H9 (cell line): Measurements from ENCODE around the gene CDH13. TPM values are rescaled to one million over a fixed set of nuclear protein-coding genes. Genes with fewer than 3 reads are reported as not detected.

Experiments
- DNase-seq: peaks from one replicate; pipeline ENCODE4 v3.0.0-alpha.2; 2017
- H2AFZ ChIP-seq: one replicate; pipeline ENCODE4 v1.6.1; 2013; ENCODE audit warnings: mild to moderate bottlenecking, low read length, control low read depth, moderate library complexity
- H2AK5ac ChIP-seq: 2 replicates; pipeline ENCODE4 v1.6.1; 2013; ENCODE audit warnings: low read length, control low read depth, mixed read lengths; ENCODE audit not compliant: insufficient read length
- H2BK120ac ChIP-seq: one replicate; pipeline ENCODE4 v1.6.1; 2013; ENCODE audit warnings: low read depth, mild to moderate bottlenecking, low read length, control low read depth, inconsistent platforms; ENCODE audit not compliant: poor library complexity, severe bottlenecking
- H2BK12ac ChIP-seq: 2 replicates; pipeline ENCODE4 v1.6.1; 2013; ENCODE audit warnings: low read length, control low read depth, mixed read lengths, low read depth; ENCODE audit not compliant: insufficient read length
- H2BK15ac ChIP-seq: 2 replicates; pipeline ENCODE4 v1.6.1; 2013; ENCODE audit warnings: low read depth, low read length, control low read depth
- H2BK20ac ChIP-seq: one replicate; pipeline ENCODE4 v1.6.1; 2013; ENCODE audit warnings: low read depth, mild to moderate bottlenecking, low read length, control low read depth, inconsistent platforms; ENCODE audit not compliant: poor library complexity, severe bottlenecking
- H2BK5ac ChIP-seq: 2 replicates; pipeline ENCODE4 v1.6.1; 2013; ENCODE audit warnings: low read length, control low read depth, mixed read lengths; ENCODE audit not compliant: insufficient read length
- H3K14ac ChIP-seq: 2 replicates; pipeline ENCODE4 v1.6.1; 2013; ENCODE audit warnings: low read length, control low read depth; ENCODE audit not compliant: insufficient read depth
- H3K18ac ChIP-seq: 2 replicates; pipeline ENCODE4 v1.6.1; 2013; ENCODE audit warnings: low read depth, mild to moderate bottlenecking, mixed read lengths, low read length, control low read depth; ENCODE audit not compliant: insufficient read length
- H3K23ac ChIP-seq: 2 replicates; pipeline ENCODE4 v1.6.1; 2013; ENCODE audit warnings: low read length, control low read depth, mixed read lengths, low read depth; ENCODE audit not compliant: insufficient read length
- H3K23me2 ChIP-seq: 2 replicates; pipeline ENCODE4 v1.6.1; 2013; ENCODE audit warnings: low read depth, mild to moderate bottlenecking, mixed read lengths, low read length, control low read depth; ENCODE audit not compliant: insufficient read length, poor library complexity, severe bottlenecking
- H3K27ac ChIP-seq: 2 replicates; pipeline ENCODE4 v1.5.1; 2013; ENCODE audit warnings: low read length, control low read depth, mixed read lengths, low read depth; ENCODE audit not compliant: insufficient read length
- H3K27me3 ChIP-seq: 2 replicates; pipeline ENCODE4 v1.6.1; 2013; ENCODE audit warnings: low read length, control low read depth, inconsistent platforms; ENCODE audit not compliant: insufficient read depth
- H3K4ac ChIP-seq: 2 replicates; pipeline ENCODE4 v1.6.1; 2013; ENCODE audit warnings: low read depth, mild to moderate bottlenecking, control low read depth, inconsistent platforms, low read length, moderate library complexity
- H3K4me1 ChIP-seq: 2 replicates; pipeline ENCODE4 v1.6.1; 2013; ENCODE audit warnings: low read length, control low read depth, inconsistent platforms; ENCODE audit not compliant: insufficient read depth
- H3K4me2 ChIP-seq: 2 replicates; pipeline ENCODE4 v1.6.1; 2013; ENCODE audit warnings: low read length, control low read depth, mixed read lengths; ENCODE audit not compliant: insufficient read length, insufficient read depth
- H3K56ac ChIP-seq: 2 replicates; pipeline ENCODE4 v1.6.1; 2013; ENCODE audit warnings: low read depth, mild to moderate bottlenecking, mixed read lengths, low read length, control low read depth; ENCODE audit not compliant: insufficient read length
- H3K79me1 ChIP-seq: 2 replicates; pipeline ENCODE4 v1.6.1; 2013; ENCODE audit warnings: low read depth, mild to moderate bottlenecking, moderate library complexity, low read length, control low read depth, inconsistent platforms; ENCODE audit not compliant: insufficient read depth, poor library complexity, severe bottlenecking
- H3K79me2 ChIP-seq: 2 replicates; pipeline ENCODE4 v1.6.1; 2013; ENCODE audit warnings: low read length, control low read depth, inconsistent platforms; ENCODE audit not compliant: insufficient read depth
- H3K9ac ChIP-seq: 2 replicates; pipeline ENCODE4 v1.6.1; 2013; ENCODE audit warnings: low read length, control low read depth, mixed read lengths; ENCODE audit not compliant: insufficient read length; ENCODE audit errors: extremely low read depth
- H3K9me3 ChIP-seq: one replicate; pipeline ENCODE4 v1.6.1; 2013; ENCODE audit warnings: low read depth, low read length, inconsistent platforms; ENCODE audit not compliant: control insufficient read depth
- H3T11ph ChIP-seq: one replicate; pipeline ENCODE4 v1.6.1; 2013; ENCODE audit warnings: mild to moderate bottlenecking, low read length, control low read depth, inconsistent platforms
- H4K20me1 ChIP-seq: one replicate; pipeline ENCODE4 v1.6.1; 2013; ENCODE audit not compliant: control insufficient read depth, insufficient read length, insufficient read depth
- H4K5ac ChIP-seq: 2 replicates; pipeline ENCODE4 v1.6.1; 2013; ENCODE audit warnings: low read depth, mild to moderate bottlenecking, mixed read lengths, low read length, control low read depth; ENCODE audit not compliant: insufficient read length
- H4K8ac ChIP-seq: replicated peaks from 2 replicates; pipeline ENCODE4 v1.6.1; 2013; ENCODE audit warnings: low read length, control low read depth, mixed read lengths, low read depth; ENCODE audit not compliant: insufficient read length
- H4K91ac ChIP-seq: 2 replicates; pipeline ENCODE4 v1.6.1; 2013; ENCODE audit warnings: low read depth, mild to moderate bottlenecking, moderate library complexity, mixed read lengths, low read length, control low read depth; ENCODE audit not compliant: insufficient read length
- H3K27ac Mint-ChIP-seq, 3 experiments: 2 replicates in 2 of 3; 3 replicates in 1 of 3; pipeline ENCODE4 v1.8.0; 2020 to 2021; ENCODE audit warnings: mixed read lengths in 3 of 3, mild to moderate bottlenecking in 1 of 3, moderate library complexity in 1 of 3
- H3K27me3 Mint-ChIP-seq: 2 replicates; pipeline ENCODE4 v1.8.0; 2021; ENCODE audit warnings: low read depth, mild to moderate bottlenecking, moderate library complexity, mixed read lengths
- H3K36me3 Mint-ChIP-seq, 3 experiments: 2 replicates in 2 of 3; 3 replicates in 1 of 3; pipeline ENCODE4 v1.8.0; 2020 to 2021; ENCODE audit warnings: low read depth in 3 of 3, mixed read lengths in 3 of 3; ENCODE audit not compliant: insufficient read depth in 1 of 3
- H3K4me1 Mint-ChIP-seq, 2 experiments: 2 replicates each; pipeline ENCODE4 v1.8.0; 2020; ENCODE audit warnings: mixed read lengths in 2 of 2
- H3K4me3 Mint-ChIP-seq, 2 experiments: 2 replicates in 1 of 2; 3 replicates in 1 of 2; pipeline ENCODE4 v1.8.0; 2020 to 2021; ENCODE audit warnings: mild to moderate bottlenecking in 2 of 2, mixed read lengths in 2 of 2, moderate library complexity in 1 of 2
- H3K9me3 Mint-ChIP-seq, 2 experiments: 2 replicates in 1 of 2; 3 replicates in 1 of 2; pipeline ENCODE4 v1.8.0; 2020; ENCODE audit warnings: mild to moderate bottlenecking in 2 of 2, mixed read lengths in 2 of 2, moderate library complexity in 1 of 2
- WGBS: extraction: QIAGEN DNeasy Blood & Tissue Kit; methylation state at CpG from one replicate; pipeline ENCODE4 v1.1.7; 2013; ENCODE audit warnings: missing lambda C conversion rate, low lambda C conversion rate, mixed read lengths; ENCODE audit not compliant: insufficient read length; ENCODE audit errors: extremely low coverage; 5-methylcytosine and 5-hydroxymethylcytosine counted together
- total RNA-seq: library from RNA; stranded (reverse); gene quantifications from 2 replicates; pipeline ENCODE4 v1.2.1, GENCODE V29; 2021
- TF ChIP-seq, protein P1 (sequence below): fragments of 200-600 bp; sonication (generic); conservative IDR thresholded peaks from 3 replicates; pipeline ENCODE4 v1.8.0; 2021; ENCODE audit warnings: antibody characterized with exemption, mild to moderate bottlenecking

The CDH13 gene
- total RNA-seq, 1 experiment from 2014 or later, result 1.5 TPM

DNA sequence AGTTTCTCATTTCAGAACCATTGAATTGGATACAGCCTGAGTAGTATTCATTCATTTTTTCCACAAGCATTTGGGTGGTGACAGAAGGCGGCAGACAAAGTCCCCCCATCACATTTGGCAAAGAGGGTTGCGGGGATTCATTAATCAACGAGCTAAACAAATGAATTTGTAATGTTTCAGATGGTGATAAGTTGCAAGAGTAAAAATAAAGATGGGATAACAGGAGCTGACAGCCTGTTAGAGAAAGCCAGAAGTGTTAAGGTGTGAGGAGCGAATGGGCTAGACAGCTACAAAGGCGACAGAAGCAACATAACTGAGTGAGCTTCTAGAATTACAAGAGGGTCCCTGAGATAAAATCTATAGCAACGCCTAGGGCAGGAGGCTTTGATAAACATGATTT lies 838.2 kb downstream of the CDH13 start:
- no peak for DNase-seq
- H3K27me3 ChIP-seq, result no peaks in the 10 kb centered on the region
- no peak overlapping the region for H4K91ac ChIP-seq
- H3K79me2 ChIP-seq, result no peaks in the 10 kb centered on the region
- no peaks in the 10 kb centered on the region for H3K23me2 ChIP-seq
- no peak overlapping the region for H3K9ac ChIP-seq
- no peaks in the 10 kb centered on the region for H4K20me1 ChIP-seq
- H3K79me1 ChIP-seq, result no peaks in the 10 kb centered on the region
- Mint-ChIP-seq H3K27me3 (peaks cover 9% of the 10 kb centered on the region; the same call in 1 of the 2 replicates), H3K27ac (no peak overlapping the region; a peak in 1 of 7 replicates), H3K9me3 (no peaks in the 10 kb centered on the region), H3K36me3 (no peaks in the 10 kb centered on the region), H3K4me3 (no peak overlapping the region), H3K4me1 (no peaks in the 10 kb centered on the region)
- H3K4ac ChIP-seq, result no peak overlapping the region
- H3K14ac ChIP-seq, result no peak overlapping the region
- H4K8ac ChIP-seq, result no peak overlapping the region
- no CpG with 5 or more reads among the region's 6 CpGs for WGBS
- TF ChIP-seq, protein P1, sequence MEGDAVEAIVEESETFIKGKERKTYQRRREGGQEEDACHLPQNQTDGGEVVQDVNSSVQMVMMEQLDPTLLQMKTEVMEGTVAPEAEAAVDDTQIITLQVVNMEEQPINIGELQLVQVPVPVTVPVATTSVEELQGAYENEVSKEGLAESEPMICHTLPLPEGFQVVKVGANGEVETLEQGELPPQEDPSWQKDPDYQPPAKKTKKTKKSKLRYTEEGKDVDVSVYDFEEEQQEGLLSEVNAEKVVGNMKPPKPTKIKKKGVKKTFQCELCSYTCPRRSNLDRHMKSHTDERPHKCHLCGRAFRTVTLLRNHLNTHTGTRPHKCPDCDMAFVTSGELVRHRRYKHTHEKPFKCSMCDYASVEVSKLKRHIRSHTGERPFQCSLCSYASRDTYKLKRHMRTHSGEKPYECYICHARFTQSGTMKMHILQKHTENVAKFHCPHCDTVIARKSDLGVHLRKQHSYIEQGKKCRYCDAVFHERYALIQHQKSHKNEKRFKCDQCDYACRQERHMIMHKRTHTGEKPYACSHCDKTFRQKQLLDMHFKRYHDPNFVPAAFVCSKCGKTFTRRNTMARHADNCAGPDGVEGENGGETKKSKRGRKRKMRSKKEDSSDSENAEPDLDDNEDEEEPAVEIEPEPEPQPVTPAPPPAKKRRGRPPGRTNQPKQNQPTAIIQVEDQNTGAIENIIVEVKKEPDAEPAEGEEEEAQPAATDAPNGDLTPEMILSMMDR, result no peak
- no peak overlapping the region for H2BK20ac ChIP-seq
- no peak overlapping the region for H3K18ac ChIP-seq
- no peak overlapping the region for H3K56ac ChIP-seq
- H3K23ac ChIP-seq, result no peak overlapping the region
- H2AK5ac ChIP-seq, result no peak overlapping the region
- no peak overlapping the region for H2BK12ac ChIP-seq
- H2BK5ac ChIP-seq, result no peak overlapping the region
- no peak overlapping the region for H2BK15ac ChIP-seq
- H3K4me2 ChIP-seq, result no peak overlapping the region
- no peaks in the 10 kb centered on the region for H3K9me3 ChIP-seq
- H3K4me1 ChIP-seq, result no peaks in the 10 kb centered on the region
- no peak overlapping the region for H3K27ac ChIP-seq
- no peak overlapping the region for H4K5ac ChIP-seq
- no peak overlapping the region for H2BK120ac ChIP-seq
- H3T11ph ChIP-seq, result no peak overlapping the region
- H2AFZ ChIP-seq, result no peak overlapping the region
